Neural cell (in vitro differentiated cells): ENCODE data around the gene PIWIL1.

Experiments
- EZH2 ChIP-seq: fragments of 200-600, 300-800 bp; shearing (Covaris generic), sonication (generic); IDR thresholded peaks from 2 replicates; pipeline ENCODE4 v1.6.1; 2014; ENCODE audit warnings: antibody characterized with exemption, low read length, borderline replicate concordance, mild to moderate bottlenecking; ENCODE audit not compliant: insufficient read depth, poor library complexity, severe bottlenecking
- RAD21 ChIP-seq: fragments of 450-650 bp; conservative IDR thresholded peaks from 2 replicates; pipeline ENCODE4 v1.6.1; 2014; ENCODE audit warnings: antibody characterized with exemption, mild to moderate bottlenecking, moderate library complexity
- TAF1 ChIP-seq: IDR thresholded peaks from 2 replicates; pipeline ENCODE4 v1.6.1; 2012; ENCODE audit warnings: low read depth
- TF ChIP-seq, protein P1 (sequence below): fragments of 450-650 bp; IDR thresholded peaks from 2 replicates; pipeline ENCODE4 v1.5.1; 2014; ENCODE audit warnings: antibody characterized with exemption, mild to moderate bottlenecking, moderate library complexity; ENCODE audit not compliant: poor library complexity, severe bottlenecking

DNA sequence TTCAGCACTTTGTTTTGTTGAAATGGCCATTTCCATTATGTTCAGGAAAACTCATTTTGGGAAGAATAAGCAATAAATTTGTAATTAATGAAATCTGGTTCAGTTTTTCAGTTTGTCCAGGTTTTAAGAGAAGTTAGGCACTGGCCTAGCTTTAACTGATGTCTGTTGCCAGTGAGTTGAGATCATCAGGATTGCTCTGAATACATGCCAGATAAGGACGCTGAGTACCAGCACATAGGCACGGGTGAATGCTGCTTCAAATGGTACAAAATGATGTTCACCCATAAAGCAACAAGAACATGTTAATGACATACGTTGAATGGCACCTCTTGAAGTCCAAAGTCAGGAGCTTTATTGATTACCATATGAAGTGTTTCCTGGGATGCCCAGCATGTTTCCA lies 46.5 kb downstream of the PIWIL1 start:
- TF ChIP-seq EZH2 (no peak), RAD21 (no peak), TAF1 (no peak)
- TF ChIP-seq, protein P1, sequence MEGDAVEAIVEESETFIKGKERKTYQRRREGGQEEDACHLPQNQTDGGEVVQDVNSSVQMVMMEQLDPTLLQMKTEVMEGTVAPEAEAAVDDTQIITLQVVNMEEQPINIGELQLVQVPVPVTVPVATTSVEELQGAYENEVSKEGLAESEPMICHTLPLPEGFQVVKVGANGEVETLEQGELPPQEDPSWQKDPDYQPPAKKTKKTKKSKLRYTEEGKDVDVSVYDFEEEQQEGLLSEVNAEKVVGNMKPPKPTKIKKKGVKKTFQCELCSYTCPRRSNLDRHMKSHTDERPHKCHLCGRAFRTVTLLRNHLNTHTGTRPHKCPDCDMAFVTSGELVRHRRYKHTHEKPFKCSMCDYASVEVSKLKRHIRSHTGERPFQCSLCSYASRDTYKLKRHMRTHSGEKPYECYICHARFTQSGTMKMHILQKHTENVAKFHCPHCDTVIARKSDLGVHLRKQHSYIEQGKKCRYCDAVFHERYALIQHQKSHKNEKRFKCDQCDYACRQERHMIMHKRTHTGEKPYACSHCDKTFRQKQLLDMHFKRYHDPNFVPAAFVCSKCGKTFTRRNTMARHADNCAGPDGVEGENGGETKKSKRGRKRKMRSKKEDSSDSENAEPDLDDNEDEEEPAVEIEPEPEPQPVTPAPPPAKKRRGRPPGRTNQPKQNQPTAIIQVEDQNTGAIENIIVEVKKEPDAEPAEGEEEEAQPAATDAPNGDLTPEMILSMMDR: no peak
